ENCODE results near the gene ICA1. TPM values are rescaled to one million over a fixed set of nuclear protein-coding genes. Genes with fewer than 3 reads are reported as not detected.

Gene ICA1
- polyA plus RNA-seq, 2 of the 4 experiments (the other 2 are of a cell fraction) = 0.66 to 2.0 TPM

DNA sequence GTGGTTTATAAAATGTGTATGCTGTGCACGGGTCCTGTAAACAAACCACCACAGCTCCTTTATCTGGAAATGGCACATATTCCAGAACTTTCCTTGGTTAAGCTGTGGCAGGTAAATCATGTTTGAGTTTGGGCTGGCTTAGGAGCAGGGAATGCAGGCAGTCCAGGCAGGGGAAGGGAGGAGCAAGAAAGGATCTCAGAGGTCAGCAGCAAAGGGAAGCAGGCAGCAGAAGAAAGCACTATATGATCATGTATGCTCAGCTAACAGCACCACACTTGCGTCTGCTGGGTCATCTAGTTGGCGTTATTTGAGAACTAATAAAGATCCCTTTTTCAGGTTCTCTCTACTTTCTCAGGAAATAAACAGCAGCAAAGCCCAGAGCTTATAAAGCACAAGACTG, 7.8 kb downstream of the ICA1 start:
- no peak for ATAC-seq
- ChIA-PET POLR2A (no interaction called here), CTCF (interaction anchor here (0.8 to 0.9 kb wide), 2 partner anchors 29 to 42 kb away, joined by 3 read pairs; no protein-coding TSS in a partner anchor)
- Histone ChIP-seq H3K4me3 (no peak overlapping the region), H3K9me3 (no peaks in the 10 kb centered on the region; the same call in 2 of the 3 replicates), H3K27ac (no peak overlapping the region), H3K4me2 (no peak overlapping the region), H3K4me1 (no peaks in the 10 kb centered on the region)
- 49% methylated on average over 3 of the region's 3 CpGs for WGBS (ENCODE audit: missing lambda C conversion rate)
- TF ChIP-seq POLR2A (IDR thresholded peaks at IDR 0.05; ENCODE audit: low read length) = no peak
- TF ChIP-seq TP53 (CRISPR knock-in tag; IDR thresholded peaks at IDR 0.05) = no peak
- no peak for TF ChIP-seq KDM1A (IDR thresholded peaks at IDR 0.05; ENCODE audit: low read depth)
- TF ChIP-seq, protein P1, sequence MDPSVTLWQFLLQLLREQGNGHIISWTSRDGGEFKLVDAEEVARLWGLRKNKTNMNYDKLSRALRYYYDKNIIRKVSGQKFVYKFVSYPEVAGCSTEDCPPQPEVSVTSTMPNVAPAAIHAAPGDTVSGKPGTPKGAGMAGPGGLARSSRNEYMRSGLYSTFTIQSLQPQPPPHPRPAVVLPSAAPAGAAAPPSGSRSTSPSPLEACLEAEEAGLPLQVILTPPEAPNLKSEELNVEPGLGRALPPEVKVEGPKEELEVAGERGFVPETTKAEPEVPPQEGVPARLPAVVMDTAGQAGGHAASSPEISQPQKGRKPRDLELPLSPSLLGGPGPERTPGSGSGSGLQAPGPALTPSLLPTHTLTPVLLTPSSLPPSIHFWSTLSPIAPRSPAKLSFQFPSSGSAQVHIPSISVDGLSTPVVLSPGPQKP (IDR thresholded peaks at IDR 0.05; ENCODE audit: low read depth, low read length) = no peak
- TF ChIP-seq HOXB5 (CRISPR knock-in tag; IDR thresholded peaks at IDR 0.05) = no peak
- TF ChIP-seq SREBF2 (IDR thresholded peaks at IDR 0.05) = no peak
- TF ChIP-seq, protein P2, sequence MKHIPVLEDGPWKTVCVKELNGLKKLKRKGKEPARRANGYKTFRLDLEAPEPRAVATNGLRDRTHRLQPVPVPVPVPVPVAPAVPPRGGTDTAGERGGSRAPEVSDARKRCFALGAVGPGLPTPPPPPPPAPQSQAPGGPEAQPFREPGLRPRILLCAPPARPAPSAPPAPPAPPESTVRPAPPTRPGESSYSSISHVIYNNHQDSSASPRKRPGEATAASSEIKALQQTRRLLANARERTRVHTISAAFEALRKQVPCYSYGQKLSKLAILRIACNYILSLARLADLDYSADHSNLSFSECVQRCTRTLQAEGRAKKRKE (CRISPR knock-in tag; IDR thresholded peaks at IDR 0.05; ENCODE audit: low read depth) = no peak
- no peak for TF ChIP-seq CBX8 (IDR thresholded peaks at IDR 0.05)
- no peak for DNase-seq (ENCODE audit: low read depth in 1 of 2, low spot score in 1 of 2)
- no peak for FAIRE-seq

DNA sequence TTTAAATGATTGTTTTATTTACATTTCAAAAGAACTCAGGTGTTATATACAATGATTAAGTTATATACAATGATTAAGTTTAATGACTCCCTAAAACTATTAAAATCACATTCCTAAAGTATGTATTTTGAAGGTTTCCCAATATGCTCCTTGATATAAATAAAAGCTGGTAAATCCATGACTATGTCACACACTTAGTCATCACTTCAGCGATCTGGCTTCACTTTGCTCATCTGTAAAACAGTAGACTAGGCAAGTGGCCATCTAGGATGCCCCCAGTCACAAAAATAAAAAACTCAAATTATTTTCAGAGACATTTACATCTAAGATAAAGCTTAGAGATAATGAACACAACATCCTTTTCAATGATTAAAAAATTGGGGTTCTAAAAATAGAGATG, 10.8 kb downstream of the ICA1 start:
- Histone ChIP-seq H3K4me2 (no peak overlapping the region), H3K9me3 (no peaks in the 10 kb centered on the region), H3K4me3 (no peak overlapping the region), H3K4me1 (no peaks in the 10 kb centered on the region), H3K27ac (no peak overlapping the region)
- FAIRE-seq = no peak
- ATAC-seq = no peak
- 0% methylated on average over 1 of the region's 1 CpG for WGBS (ENCODE audit: missing lambda C conversion rate)
- TF ChIP-seq, protein P3, sequence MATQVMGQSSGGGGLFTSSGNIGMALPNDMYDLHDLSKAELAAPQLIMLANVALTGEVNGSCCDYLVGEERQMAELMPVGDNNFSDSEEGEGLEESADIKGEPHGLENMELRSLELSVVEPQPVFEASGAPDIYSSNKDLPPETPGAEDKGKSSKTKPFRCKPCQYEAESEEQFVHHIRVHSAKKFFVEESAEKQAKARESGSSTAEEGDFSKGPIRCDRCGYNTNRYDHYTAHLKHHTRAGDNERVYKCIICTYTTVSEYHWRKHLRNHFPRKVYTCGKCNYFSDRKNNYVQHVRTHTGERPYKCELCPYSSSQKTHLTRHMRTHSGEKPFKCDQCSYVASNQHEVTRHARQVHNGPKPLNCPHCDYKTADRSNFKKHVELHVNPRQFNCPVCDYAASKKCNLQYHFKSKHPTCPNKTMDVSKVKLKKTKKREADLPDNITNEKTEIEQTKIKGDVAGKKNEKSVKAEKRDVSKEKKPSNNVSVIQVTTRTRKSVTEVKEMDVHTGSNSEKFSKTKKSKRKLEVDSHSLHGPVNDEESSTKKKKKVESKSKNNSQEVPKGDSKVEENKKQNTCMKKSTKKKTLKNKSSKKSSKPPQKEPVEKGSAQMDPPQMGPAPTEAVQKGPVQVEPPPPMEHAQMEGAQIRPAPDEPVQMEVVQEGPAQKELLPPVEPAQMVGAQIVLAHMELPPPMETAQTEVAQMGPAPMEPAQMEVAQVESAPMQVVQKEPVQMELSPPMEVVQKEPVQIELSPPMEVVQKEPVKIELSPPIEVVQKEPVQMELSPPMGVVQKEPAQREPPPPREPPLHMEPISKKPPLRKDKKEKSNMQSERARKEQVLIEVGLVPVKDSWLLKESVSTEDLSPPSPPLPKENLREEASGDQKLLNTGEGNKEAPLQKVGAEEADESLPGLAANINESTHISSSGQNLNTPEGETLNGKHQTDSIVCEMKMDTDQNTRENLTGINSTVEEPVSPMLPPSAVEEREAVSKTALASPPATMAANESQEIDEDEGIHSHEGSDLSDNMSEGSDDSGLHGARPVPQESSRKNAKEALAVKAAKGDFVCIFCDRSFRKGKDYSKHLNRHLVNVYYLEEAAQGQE (IDR thresholded peaks at IDR 0.05) = no peak
- TF ChIP-seq HEYL (CRISPR knock-in tag; IDR thresholded peaks at IDR 0.05) (no peak), NFE2L2 (conservative IDR thresholded peaks at IDR 0.05; ENCODE audit: low read length) (no peak), MAFK (IDR thresholded peaks at IDR 0.05; ENCODE audit: partially characterized antibody) (no peak), EHF (CRISPR knock-in tag; IDR thresholded peaks at IDR 0.05) (no peak), TFCP2L1 (CRISPR knock-in tag; IDR thresholded peaks at IDR 0.05) (no peak), CBX2 (IDR thresholded peaks at IDR 0.05; ENCODE audit: borderline replicate concordance, low read depth) (no peak), RNF2 (IDR thresholded peaks at IDR 0.05; ENCODE audit: borderline replicate concordance, low read depth) (no peak), FOXS1 (CRISPR knock-in tag; IDR thresholded peaks at IDR 0.05) (no peak), FOSB (CRISPR knock-in tag; IDR thresholded peaks at IDR 0.05) (no peak), RCOR1 (IDR thresholded peaks at IDR 0.05; ENCODE audit: low read depth, low read length) (no peak)
- TF ChIP-seq, protein P4, sequence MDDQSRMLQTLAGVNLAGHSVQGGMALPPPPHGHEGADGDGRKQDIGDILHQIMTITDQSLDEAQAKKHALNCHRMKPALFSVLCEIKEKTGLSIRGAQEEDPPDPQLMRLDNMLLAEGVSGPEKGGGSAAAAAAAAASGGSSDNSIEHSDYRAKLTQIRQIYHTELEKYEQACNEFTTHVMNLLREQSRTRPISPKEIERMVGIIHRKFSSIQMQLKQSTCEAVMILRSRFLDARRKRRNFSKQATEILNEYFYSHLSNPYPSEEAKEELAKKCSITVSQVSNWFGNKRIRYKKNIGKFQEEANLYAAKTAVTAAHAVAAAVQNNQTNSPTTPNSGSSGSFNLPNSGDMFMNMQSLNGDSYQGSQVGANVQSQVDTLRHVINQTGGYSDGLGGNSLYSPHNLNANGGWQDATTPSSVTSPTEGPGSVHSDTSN (IDR thresholded peaks at IDR 0.05) = no peak
- TF ChIP-seq, protein P5, sequence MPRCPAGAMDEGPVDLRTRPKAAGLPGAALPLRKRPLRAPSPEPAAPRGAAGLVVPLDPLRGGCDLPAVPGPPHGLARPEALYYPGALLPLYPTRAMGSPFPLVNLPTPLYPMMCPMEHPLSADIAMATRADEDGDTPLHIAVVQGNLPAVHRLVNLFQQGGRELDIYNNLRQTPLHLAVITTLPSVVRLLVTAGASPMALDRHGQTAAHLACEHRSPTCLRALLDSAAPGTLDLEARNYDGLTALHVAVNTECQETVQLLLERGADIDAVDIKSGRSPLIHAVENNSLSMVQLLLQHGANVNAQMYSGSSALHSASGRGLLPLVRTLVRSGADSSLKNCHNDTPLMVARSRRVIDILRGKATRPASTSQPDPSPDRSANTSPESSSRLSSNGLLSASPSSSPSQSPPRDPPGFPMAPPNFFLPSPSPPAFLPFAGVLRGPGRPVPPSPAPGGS (IDR thresholded peaks at IDR 0.05) = no peak
- ChIA-PET POLR2A (no interaction called here), CTCF (no interaction called here)
- no peak for DNase-seq (ENCODE audit: low read depth in 1 of 2, low spot score in 1 of 2)
